Adrenal gland (tissue), 5 donors: ENCODE results near the gene NYAP2.

ENCODE experiments used
- POLR2A ChIP-seq, 2 donors: fragments of 450-650 bp; IDR thresholded peaks; one replicate each; pipeline ENCODE4 v1.6.1; 2017; ENCODE audit warnings: antibody characterized with exemption in 2 of 2, mild to moderate bottlenecking in 2 of 2, moderate library complexity in 1 of 2
- TF ChIP-seq, protein P1 (sequence below), 6 experiments: fragments of 450-650 bp in 4 of 6; fragments of 200-600 bp in 2 of 6; sonication (generic) in 1 of 6; IDR thresholded peaks; 1 replicate in 5 of 6; 2 replicates in 1 of 6; pipeline versions ENCODE4 v1.5.1 to v1.8.0; 2016 to 2021; ENCODE audit warnings: antibody characterized with exemption in 6 of 6, mild to moderate bottlenecking in 2 of 6, moderate library complexity in 1 of 6
- donor health status: DM: no; HTN: no; CAD: no.

- TF ChIP-seq POLR2A (IDR thresholded peaks at IDR 0.05): no peak
- TF ChIP-seq, protein P1, sequence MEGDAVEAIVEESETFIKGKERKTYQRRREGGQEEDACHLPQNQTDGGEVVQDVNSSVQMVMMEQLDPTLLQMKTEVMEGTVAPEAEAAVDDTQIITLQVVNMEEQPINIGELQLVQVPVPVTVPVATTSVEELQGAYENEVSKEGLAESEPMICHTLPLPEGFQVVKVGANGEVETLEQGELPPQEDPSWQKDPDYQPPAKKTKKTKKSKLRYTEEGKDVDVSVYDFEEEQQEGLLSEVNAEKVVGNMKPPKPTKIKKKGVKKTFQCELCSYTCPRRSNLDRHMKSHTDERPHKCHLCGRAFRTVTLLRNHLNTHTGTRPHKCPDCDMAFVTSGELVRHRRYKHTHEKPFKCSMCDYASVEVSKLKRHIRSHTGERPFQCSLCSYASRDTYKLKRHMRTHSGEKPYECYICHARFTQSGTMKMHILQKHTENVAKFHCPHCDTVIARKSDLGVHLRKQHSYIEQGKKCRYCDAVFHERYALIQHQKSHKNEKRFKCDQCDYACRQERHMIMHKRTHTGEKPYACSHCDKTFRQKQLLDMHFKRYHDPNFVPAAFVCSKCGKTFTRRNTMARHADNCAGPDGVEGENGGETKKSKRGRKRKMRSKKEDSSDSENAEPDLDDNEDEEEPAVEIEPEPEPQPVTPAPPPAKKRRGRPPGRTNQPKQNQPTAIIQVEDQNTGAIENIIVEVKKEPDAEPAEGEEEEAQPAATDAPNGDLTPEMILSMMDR (IDR thresholded peaks at IDR 0.05): no peak
Observed at GRCh38 chr2:225437319-225437718, 37.8 kb downstream of the NYAP2 start.
